ENCODE results near the gene HCK.

HCK gene

GRCh38 chr20:32052090-32052777 is at the start of gene HCK:
HCK (plus strand) TSS chr20:32052242.
- no peak for DNase-seq

GRCh38 chr20:32003325-32003724 is 48.7 kb upstream of the HCK start:
- no peak for DNase-seq
- TF ChIP-seq POLR2A (IDR thresholded peaks at IDR 0.05; ENCODE audit: low read length): no peak

More at GRCh38 chr20:32052090-32052777, at the start of gene HCK:
- TF ChIP-seq GATA1 (IDR thresholded peaks at IDR 0.05; ENCODE audit: low read depth, low read length) (no peak), POLR2A (IDR thresholded peaks at IDR 0.05; ENCODE audit: low read length) (no peak)

GRCh38 chr20:32004963-32005362 is 47.1 kb upstream of the HCK start:
- TF ChIP-seq POLR2A (IDR thresholded peaks at IDR 0.05; ENCODE audit: low read length) (no peak), GATA1 (IDR thresholded peaks at IDR 0.05; ENCODE audit: low read depth, low read length) (no peak)
- DNase-seq: no peak

GRCh38 chr20:32006053-32006452 is 46.0 kb upstream of the HCK start:
- TF ChIP-seq GATA1 (IDR thresholded peaks at IDR 0.05; ENCODE audit: low read depth, low read length) (no peak), POLR2A (IDR thresholded peaks at IDR 0.05; ENCODE audit: low read length) (no peak)
- DNase-seq: no peak

- no peak for DNase-seq
- TF ChIP-seq POLR2A (IDR thresholded peaks at IDR 0.05; ENCODE audit: low read length) (no peak), GATA1 (IDR thresholded peaks at IDR 0.05; ENCODE audit: low read depth, low read length) (no peak)
These were observed 44.9 kb upstream of the HCK start for GRCh38 chr20:32006841-32007786.

GRCh38 chr20:32007787-32008616 is 44.0 kb upstream of the HCK start:
- TF ChIP-seq GATA1 (IDR thresholded peaks at IDR 0.05; ENCODE audit: low read depth, low read length): no peak
- TF ChIP-seq POLR2A (IDR thresholded peaks at IDR 0.05; ENCODE audit: low read length): no peak
- no peak for DNase-seq

GRCh38 chr20:32009564-32009963 is 42.5 kb upstream of the HCK start:
- TF ChIP-seq POLR2A (IDR thresholded peaks at IDR 0.05; ENCODE audit: low read length) (no peak), GATA1 (IDR thresholded peaks at IDR 0.05; ENCODE audit: low read depth, low read length) (no peak)
- no peak for DNase-seq

- TF ChIP-seq GATA1 (IDR thresholded peaks at IDR 0.05; ENCODE audit: low read depth, low read length) (no peak), POLR2A (IDR thresholded peaks at IDR 0.05; ENCODE audit: low read length) (no peak)
- DNase-seq: no peak
These were observed 41.9 kb upstream of the HCK start, which contains the start of gene CCM2L for GRCh38 chr20:32010101-32010500. CCM2L (plus strand) TSS chr20:32010438; CDS start chr20:32010455, 17 bp downstream.

GRCh38 chr20:32010666-32011065 is 41.4 kb upstream of the HCK start:
- TF ChIP-seq POLR2A (IDR thresholded peaks at IDR 0.05; ENCODE audit: low read length): no peak
- no peak for TF ChIP-seq GATA1 (IDR thresholded peaks at IDR 0.05; ENCODE audit: low read depth, low read length)
- no peak for DNase-seq

- TF ChIP-seq GATA1 (IDR thresholded peaks at IDR 0.05; ENCODE audit: low read depth, low read length) (no peak), POLR2A (IDR thresholded peaks at IDR 0.05; ENCODE audit: low read length) (no peak)
- DNase-seq: no peak
These were observed 39.8 kb upstream of the HCK start for GRCh38 chr20:32012159-32012688.

GRCh38 chr20:32013326-32013725 is 38.7 kb upstream of the HCK start:
- TF ChIP-seq GATA1 (IDR thresholded peaks at IDR 0.05; ENCODE audit: low read depth, low read length) (no peak), POLR2A (IDR thresholded peaks at IDR 0.05; ENCODE audit: low read length) (no peak)
- DNase-seq: no peak

GRCh38 chr20:32017711-32018251 is 34.3 kb upstream of the HCK start:
- no peak for TF ChIP-seq GATA1 (IDR thresholded peaks at IDR 0.05; ENCODE audit: low read depth, low read length)
- TF ChIP-seq POLR2A (IDR thresholded peaks at IDR 0.05; ENCODE audit: low read length): no peak
- DNase-seq: no peak

All from erythroblast (primary cell).